Bronchial epithelial cell (primary cell): ENCODE data around the gene NID1. TPM values are rescaled to one million over a fixed set of nuclear protein-coding genes. Genes with fewer than 3 reads are reported as not detected.

Experiments
- DNase-seq: peaks from one replicate; pipeline ENCODE4 v3.0.0-alpha.2; 2010; ENCODE audit warnings: low read depth
- FAIRE-seq: peaks from 2 replicates; lab custom pipeline; 2011; peaks lifted over from hg19 to GRCh38; lab: Jason Lieb, UNC
- H3K27me3 ChIP-seq: 2 replicates; pipeline ENCODE4 v1.5.1; 2011; ENCODE audit warnings: low read length; ENCODE audit not compliant: control insufficient read depth, insufficient read depth
- H3K36me3 ChIP-seq: 2 replicates; pipeline ENCODE4 v1.5.1; 2011; ENCODE audit warnings: low read length; ENCODE audit not compliant: control insufficient read depth, insufficient read depth
- H3K4me3 ChIP-seq: 2 replicates; pipeline ENCODE4 v1.5.1; 2011; ENCODE audit warnings: mild to moderate bottlenecking, low read depth, low read length, control low read depth
- CTCF ChIP-seq: IDR thresholded peaks from 2 replicates; pipeline ENCODE4 v1.5.1; 2011; ENCODE audit warnings: mild to moderate bottlenecking, moderate library complexity, low read length, control low read depth, inconsistent platforms; ENCODE audit not compliant: insufficient read depth, severe bottlenecking
- total RNA-seq: library from RNA; depleted of rRNA; stranded (reverse); fragments of >200 nt; gene quantifications from 2 replicates; pipeline ENCODE4 v1.2.1, GENCODE V29; 2014

NID1 gene
- total RNA-seq, 1 donor from 2014 or later, result 1.3 TPM

- Histone ChIP-seq H3K27me3 (peaks cover 1% of the 10 kb centered on the region), H3K4me3 (no peak overlapping the region), H3K36me3 (no peaks in the 10 kb centered on the region)
- no peak for DNase-seq
- no peak for TF ChIP-seq CTCF
- no peak for FAIRE-seq
Observed at GRCh38 chr1:236023926-236024565, 40.8 kb downstream of the NID1 start.

- H3K27me3 ChIP-seq, result peaks cover 1% of the 10 kb centered on the region
- no peak for FAIRE-seq
- H3K4me3 ChIP-seq, result no peak overlapping the region
- no peaks in the 10 kb centered on the region for H3K36me3 ChIP-seq
- no peak for DNase-seq
- TF ChIP-seq CTCF, result no peak
Observed at GRCh38 chr1:236021424-236022135, 43.3 kb downstream of the NID1 start.

GRCh38 chr1:236020359-236021219 lies 44.3 kb downstream of the NID1 start:
- Histone ChIP-seq H3K36me3 (no peaks in the 10 kb centered on the region), H3K27me3 (no peaks in the 10 kb centered on the region), H3K4me3 (no peak overlapping the region)
- TF ChIP-seq CTCF, result no peak
- peak; percentile 23 for FAIRE-seq
- DNase-seq, result no peak

GRCh38 chr1:236018885-236019453 lies 45.9 kb downstream of the NID1 start:
- no peak for TF ChIP-seq CTCF
- peaks cover 2% of the 10 kb centered on the region for H3K27me3 ChIP-seq
- no peak for DNase-seq
- H3K36me3 ChIP-seq, result no peaks in the 10 kb centered on the region
- FAIRE-seq, result no peak
- H3K4me3 ChIP-seq, result no peak overlapping the region

- Histone ChIP-seq H3K36me3 (no peaks in the 10 kb centered on the region), H3K27me3 (peaks cover 2% of the 10 kb centered on the region), H3K4me3 (no peak overlapping the region)
- DNase-seq (peak; percentile 92), FAIRE-seq (no peak)
- no peak for TF ChIP-seq CTCF
Observed at GRCh38 chr1:236016782-236017400, 48.0 kb downstream of the NID1 start.
